NCI-H2081 treated with DMSO at 0.1 percent for 48 hours (cell line): ENCODE measurements around the gene GRIFIN.
"Not testable (repeated sequence)": the region's sequence is repeated elsewhere in the genome, so short reads cannot be mapped to it uniquely, and the experiment has no call there.

ENCODE experiments used
- DNase-seq: peaks from one replicate; lab custom pipeline; 2025; lab: John Stamatoyannopoulos, UW

GRIFIN gene

DNA sequence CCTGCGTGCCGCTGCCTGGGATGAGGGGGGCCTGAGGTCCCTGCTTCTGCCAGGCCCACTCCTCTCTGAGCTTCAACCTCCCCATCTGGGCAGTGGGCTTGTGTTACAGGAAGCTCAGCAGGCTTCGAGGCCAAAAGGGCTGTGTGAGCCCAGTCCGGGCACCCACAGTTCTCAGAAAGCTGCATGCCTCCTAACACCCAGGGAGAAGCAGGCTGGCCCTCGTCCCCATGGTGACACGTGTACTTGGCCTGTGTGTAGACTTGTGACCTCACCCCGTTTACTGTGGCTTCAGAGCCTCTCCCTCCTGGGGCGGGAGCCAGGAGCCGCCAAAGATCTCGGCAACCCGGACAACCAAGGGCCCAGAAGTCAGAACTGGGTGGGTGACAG, 2.2 kb upstream of the GRIFIN start:
- no peak for DNase-seq

DNA sequence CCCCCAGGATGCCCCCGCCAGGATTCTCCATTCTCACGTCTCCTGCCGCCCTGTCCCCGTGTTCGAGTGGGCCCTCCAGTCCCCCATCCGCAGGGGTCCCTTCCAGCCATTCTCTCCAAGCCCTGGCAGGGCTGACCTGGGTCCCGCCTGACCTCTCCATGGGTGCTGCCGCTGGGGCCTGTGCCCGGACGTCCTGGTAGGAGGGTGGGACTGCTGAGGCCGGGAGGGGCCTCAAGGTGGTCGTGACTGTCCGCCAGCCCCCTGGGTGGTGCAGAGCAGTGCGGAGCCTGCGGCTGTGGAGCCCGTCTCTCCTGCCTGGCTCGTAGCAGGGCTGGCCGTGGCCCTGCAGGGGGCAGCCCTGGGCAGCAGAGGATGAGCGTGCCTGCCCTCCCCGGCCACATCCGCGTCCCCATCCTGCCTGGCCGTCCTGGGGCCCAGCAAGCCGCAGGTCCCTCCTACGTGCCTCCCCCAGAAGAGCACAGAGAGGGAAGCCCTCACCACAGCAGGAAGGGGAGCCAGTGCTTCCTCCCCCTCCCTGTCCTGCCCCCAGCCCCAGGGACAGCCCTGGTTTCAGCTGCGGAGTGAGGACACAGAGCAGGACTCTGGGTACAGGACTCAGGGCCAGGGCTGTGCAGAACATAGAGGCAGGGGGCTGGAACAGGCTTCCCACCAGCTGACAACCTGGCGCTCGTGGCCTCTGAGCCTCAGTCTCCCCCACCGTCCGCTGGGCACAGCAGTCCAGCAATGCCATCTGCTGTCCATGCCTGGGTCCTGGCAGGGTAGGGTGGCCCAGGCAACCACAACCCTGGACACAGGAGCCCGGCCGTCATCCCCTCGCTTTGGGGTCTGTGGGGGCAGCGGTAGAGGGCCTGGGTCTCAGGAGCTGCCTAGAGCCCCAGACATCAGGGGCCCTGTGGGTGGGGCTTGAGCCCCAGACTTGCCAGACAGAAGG, 1.5 kb upstream of the GRIFIN start:
- DNase-seq = no peak

DNA sequence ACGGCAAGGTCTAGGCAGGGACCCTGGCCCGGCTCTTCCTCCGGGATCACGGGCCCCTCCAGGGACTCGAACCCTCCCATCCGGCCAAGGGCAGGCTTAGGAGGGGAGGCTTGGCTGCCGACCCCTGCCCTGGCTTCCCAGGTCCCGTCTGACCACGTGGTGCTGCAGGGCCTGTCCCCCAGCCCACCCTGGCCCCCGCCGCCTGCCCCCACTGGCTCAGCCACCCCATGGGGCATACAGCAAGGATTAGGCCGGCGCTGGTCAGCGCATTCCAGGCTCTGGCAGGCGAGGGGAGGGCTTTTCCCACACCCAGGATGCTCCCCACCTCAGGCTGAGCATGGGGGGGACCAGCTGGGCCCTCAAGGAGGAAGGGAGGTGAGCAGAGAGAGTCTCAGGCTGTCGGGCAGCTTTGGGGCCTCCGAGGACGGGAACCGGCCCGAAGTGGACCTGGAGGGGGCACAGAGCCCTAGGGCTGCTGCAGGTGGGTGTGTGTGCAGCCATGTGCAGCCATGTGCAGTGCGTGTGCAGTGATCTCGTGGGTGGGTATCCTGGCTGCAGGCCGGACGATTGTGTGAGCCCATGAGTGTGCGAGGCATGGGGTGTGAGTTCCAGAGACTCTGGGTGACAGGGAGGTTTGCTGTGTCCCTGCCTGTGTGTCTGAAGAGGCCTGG, 713 bp upstream of the GRIFIN start:
- DNase-seq = no peak

DNA sequence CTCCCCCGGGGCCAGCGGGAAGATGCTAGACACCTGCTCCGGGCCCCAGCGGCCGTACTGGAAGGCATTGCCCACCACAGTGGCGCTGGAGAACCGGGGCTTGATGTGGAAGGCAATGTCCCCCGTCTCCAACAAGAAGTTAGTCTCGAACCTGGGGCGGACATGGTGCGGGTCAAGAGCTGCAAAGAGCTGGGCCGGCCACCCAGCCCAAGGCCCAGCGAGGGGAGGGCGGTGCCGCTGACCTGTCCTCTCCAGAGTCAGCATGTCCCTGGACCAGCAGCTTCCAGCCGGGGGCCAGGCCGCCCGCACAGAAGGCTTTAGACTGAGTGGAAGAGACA, 551 bp downstream of the GRIFIN start:
- no peak for DNase-seq

DNA sequence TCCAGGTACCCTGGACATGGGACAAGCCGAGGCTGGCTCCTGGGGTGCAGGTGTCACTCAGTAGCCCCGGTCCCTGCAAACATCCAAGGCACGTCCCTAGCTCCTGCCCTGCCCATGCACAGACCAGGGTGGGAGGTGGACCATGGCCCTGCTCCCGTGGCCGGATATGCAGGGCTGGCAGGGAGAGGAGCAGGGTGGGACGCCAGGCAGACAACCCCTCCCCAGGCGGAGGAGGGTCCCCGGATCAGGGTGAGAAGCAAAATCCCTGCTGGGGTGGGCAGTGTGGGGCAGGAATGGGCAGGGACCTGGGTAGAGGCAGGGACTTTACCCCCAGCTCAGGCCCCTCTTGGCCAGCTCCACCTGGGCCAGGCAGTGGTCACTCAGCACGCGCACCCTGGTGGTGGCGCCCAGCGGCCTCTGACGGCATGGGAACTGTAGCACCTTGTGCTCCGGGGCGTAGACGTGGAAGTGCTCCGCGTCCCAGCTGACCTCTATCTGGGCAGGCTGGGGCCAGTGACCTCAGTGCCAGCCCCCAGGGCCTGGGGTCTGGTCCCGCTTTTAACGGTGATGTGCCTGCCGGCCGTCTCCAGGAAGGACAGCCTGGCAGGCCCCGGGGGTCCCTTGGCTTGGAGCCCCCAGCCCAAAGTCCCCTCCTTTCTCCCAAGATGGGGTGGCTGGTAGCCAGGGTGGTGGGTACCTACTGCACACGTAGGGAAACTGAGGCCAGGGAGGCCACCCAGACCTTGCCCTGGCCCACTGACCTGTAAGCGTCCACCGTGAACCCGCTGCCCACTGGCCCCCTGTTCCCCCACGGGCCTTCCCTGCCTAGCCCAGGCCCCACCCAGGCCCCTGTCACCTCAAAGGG, 1.2 kb downstream of the GRIFIN start:
- no peak for DNase-seq

DNA sequence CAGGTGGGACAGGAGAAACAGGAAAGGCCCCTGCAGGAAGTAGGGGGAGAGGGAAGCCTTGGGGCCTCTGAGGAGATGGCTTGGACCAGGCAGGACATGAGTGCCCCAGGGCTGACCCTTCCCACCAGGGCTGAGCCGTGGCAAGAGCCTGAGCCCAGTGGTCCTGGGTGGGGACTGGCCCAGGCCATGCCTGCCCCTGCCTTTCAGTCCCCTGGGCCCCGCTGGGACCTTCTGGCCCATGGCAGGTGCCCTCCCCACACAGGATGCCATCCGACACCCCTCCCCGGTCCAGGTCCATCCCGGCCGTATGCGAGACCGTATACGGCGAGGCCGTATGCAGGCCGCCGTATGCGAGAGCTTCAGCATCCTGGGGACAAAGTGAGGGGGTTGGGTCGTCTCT, 2.0 kb downstream of the GRIFIN start:
- DNase-seq = no peak

DNA sequence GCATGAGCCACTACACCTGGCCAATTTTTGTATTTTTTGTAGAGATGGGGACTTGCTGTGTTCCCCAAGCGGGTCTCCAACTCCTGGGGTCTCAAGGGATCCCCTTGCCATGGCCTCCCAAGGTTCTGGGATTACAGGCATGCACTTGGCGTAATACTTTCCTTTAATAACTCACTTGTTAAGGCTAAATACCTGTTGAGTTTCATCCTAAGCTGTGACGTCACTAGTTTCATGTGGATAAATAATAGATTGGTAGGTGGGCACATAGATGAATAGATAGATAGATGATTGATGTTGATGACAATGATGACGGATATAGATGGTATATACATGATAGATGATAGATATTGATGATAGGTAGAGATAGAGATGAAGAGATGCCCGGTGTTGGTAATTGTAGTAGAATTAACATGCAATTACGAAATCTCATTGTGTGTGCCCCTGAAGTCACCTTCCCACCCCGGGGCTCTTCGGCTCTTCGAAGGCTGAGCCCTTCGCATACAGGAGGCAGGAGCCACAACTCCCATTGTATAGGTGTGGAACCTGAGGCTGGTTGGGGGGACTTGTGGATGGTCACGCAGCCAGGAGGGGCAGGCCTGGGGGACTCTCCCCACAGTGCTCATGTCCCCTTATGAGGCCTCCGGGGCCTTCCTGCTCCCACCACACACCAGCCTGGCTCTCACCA, 2.6 kb downstream of the GRIFIN start:
- no peak for DNase-seq

DNA sequence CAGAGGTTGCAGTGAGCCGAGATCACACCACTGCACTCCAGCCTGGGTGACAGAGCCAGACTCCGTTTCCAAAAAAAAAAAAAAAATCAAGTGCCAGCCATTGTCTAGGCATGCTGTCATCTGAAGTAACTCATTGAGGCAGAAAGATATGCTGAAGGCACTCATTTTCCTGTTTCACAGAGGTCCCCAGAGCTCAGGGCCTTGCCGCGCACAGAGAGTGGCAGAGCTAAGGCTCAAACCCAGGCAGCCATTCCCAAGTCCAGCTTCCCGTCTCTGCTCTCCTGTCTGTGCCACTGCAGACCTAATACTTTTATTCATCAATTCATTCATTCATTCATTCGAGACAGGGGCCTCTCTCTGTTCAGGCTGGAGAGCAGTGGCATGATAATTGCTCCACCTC, 3.5 kb downstream of the GRIFIN start:
- DNase-seq = no peak

DNA sequence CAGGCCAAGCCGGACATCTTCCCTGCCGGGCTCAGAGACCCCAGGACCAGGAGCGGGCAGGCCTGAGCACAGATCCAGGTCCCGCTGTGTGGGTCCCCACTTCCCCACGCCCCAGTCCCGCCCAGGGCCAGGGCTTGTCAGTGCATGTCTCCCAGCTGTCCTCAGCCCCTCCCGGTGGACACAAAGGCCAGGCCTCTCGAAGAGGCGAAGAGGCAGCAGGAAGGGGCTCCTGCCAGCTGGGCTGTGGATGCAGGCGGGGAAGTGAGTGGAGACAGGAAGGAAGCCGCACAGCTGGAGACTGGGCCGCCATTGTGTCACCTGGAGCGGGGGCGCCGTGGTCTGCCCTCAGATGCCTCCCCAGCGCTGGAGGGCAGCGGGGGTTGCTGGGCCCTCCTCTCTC, 4.8 kb downstream of the GRIFIN start:
- DNase-seq = no peak

DNA sequence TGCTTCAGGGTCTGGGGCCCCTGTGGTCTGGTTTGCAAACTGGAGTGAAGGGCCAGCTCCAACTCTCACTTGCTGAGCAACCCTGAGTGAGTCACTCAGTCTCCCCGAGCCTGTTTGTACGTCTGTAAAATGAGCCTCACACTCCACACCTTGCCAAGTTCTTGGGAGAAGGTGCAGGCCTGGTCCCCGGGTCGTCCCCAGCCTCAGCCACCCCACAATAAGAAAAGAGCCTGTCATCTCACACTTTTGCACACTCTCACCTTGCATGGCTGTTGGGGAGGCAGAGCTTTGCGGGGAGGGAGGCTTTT, 5.2 kb downstream of the GRIFIN start:
- no peak for DNase-seq

DNA sequence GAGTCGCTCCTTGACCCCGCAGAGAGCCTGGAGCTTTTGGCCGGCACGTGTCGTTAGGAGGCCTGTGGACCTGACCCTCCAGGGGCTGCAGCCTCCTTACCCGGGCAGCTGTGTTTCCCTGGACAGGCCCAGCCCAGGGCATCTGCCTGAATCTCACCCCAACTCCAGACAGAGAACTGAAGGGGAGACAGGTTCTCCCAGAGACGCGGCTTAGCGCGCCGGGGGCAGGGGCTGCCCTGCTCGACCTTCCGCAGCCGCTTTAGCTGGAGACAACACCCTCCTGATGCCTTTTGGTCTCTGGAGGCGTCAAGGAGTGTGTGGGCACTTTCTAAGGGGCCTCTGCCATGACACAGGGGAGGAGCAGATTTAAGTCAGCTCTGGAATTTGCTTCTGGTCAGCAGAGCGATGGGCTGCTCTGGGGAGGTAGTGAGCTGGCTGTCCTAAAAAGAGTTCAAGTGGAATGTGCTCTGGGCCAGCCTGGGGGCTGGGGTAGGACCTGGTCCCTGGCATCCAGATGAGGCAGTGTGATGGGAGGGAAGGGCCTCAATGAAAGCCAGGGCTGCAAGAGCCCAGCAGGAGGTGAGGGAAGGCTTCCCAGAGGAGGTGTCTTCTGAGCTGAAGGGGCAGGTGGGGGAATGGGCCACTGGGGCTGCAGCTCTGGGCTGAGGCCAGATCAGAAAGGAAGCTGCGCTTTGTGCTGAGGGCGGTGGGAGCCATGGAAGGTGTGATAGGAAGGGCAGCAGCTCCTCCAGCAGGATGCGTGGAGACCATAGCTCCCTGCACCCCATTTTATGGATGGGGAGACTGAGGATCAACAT, 5.8 kb downstream of the GRIFIN start:
- no peak for DNase-seq

DNA sequence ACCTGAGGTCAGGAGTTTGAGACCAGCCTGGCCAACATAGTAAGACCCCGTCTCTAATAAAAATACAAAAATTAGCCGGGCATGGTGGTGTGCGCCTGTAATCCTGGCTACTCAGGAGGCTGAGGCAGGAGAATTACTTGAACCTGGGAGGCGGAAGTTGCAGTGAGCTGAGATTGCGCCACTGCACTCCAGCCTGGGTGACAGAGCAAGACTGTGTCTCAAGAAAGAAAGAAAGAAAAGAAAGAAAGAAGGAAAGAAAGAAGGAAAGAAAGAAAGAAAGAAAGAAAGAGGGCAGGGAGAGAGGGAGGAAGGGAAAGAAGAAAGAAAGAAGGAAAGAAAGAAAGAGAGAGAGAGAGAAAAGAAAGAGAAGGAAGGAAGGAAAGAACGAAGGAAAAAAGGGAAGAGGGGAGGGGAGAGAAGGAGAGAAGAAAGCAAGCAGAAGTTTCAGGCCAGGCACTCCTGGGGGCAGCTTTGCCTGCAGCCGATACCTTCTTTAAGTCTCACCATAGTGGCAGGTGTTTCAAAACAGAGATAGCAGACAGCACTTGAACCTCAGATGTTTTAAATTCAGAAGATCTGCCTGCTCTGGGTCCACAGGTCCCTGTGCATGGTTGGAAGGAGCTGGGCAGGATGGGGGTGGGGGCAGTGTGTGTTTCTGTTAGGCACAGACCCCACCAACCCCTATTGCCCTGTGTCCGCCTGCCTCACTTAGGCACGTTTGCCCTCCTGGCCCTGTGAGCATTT, 6.6 kb downstream of the GRIFIN start:
- not testable (repeated sequence) for DNase-seq

DNA sequence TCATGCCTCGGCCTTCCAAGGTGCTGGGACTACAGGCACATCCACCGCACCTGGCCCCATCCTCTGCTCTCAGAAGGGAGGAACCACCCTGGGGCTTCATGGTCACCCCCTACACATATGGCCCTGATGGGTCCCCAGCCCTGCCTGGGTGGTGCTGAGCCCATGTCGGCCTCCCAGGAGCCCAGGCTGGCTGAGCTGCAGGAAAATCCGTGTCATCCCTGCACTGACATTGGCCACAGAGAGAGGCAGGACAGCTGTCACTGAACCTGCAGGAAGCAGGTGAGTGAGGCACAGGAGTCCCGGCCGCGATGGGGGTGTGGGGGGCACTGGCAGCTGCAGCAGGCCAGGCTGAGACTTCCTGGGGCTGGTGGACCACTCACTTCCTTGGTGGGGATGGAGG, 8.0 kb downstream of the GRIFIN start:
- DNase-seq = no peak

DNA sequence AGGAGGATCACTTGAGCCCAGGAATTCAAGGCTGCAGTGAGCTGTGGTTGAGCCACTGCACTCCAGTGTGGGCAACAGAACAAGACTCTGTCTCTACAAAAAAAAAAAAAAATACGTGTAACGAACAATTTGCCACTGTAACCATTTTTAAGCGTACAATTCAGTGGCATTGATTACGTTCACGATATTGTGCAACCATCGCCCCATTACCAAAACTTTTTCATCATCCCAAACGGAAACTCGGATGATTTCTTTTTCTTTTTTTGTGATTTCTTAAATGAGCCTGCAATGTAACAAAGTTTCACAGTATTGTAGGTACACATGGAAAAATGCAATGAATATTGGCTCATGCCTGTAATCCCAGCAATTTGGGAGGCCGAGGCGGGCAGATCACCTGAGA, 9.5 kb downstream of the GRIFIN start:
- no peak for DNase-seq

DNA sequence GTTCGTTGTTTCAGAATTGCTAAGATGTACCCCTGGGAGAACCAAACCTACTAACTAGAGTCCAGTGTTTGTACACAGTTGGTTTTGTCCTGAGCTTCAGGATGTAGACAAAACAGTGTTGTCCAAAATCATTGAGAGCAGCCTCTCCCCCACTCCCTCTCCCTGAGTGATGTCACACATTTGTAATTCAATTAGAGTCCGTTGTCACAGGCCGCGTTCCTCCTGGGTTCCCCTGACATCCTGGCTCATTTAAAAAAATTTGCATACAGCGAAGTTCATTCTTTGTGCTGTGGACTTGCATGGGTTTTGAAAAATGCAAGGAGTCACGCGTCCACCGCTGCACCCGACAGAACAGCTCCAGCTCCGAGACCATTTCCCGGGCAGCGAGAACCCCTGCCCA, 10.3 kb downstream of the GRIFIN start:
- no peak for DNase-seq

DNA sequence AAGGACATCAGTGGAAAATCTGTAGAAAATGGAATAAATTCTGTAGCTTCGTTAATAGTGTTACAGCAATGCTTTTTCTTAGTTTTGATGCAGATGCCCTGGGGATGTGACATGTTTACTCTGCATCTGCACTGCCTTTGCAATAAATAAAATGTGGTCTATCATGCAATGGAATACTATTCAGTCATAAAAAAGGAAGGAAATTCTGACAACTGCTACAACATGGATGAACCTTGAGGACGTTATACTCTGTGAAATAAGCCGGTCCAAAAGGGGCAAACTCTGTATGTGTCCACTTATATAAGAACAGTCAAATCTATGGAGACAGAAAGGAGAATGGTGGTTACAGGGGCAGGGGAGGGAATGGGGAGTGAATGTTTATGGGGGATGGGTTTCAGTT, 13.5 kb downstream of the GRIFIN start:
- DNase-seq = no peak

DNA sequence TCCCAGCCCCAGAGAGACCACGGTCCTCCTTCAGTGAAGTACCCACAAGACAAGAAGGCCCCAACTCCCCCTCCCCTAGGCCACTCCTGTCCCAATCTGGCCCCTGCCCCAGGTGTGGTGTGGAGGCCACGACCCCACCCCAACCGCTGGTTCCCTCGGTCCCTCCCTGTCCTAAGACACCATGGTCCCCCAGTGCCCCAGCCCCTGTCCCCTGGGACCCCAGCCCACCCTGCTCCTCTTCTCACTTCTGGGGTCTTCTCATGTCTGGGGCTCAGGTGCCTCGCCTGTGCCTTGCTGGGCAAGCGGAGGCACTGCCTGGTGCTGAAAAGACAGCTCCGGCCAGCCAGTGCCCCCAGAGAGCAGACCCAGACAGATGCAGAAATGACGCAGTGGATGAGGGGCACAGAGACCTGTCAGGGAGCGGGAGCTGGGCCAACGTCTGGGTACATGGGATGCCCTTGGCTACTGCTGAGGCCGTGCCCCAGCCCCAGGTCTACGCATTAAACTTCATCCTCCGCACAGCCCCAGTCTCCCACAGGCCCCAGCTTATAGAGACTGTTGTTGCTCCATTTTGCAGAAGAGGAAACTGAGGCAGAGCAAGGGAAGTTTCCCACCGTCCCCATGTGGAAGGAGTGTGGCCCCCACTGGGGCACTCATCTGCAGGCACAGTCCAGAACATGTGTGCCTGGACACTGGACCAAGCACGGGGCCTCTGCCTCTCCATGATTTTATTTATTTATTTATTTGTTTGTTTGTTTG, 14.8 kb downstream of the GRIFIN start:
- no peak for DNase-seq

DNA sequence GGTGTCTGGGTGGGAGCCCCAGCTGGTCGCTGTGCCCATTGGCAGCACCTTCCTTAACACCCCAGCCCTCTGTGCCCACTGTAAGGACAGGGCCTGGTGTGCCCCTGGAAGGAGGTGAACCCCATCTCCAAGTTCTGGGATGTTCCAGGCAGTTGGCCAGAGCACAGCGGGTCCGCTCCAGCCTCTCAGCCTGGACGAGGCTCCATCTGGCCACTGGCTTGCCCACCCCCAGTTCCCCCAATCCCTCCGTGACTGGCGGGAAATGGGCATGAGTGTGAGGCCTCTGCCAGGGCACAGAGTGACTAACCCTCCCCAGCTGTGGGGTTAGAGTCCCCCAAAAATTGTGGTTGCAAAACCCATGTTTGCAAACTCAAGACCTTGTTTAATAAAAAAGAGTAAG, 15.6 kb downstream of the GRIFIN start:
- DNase-seq = no peak

DNA sequence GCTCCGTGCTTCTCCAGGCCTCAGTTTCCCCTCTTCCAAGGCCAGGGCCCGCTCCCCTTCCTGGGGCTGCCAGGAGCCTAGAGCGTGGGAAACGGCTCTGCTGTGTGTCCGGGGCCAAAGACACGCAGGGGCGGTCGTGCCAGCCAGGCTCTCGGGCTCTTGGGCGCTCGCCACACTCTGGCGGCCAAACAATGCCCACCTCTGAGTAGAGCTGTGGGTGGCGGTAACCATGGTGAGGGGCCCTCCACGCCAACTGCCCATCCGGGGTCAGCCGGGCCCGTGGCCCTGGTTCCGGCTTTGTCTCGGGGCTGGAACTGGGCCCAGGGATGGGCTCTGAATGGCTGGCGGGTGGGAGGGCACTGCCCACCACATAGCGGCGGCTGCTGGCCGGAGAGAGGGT, 16.0 kb downstream of the GRIFIN start:
- DNase-seq = no peak

DNA sequence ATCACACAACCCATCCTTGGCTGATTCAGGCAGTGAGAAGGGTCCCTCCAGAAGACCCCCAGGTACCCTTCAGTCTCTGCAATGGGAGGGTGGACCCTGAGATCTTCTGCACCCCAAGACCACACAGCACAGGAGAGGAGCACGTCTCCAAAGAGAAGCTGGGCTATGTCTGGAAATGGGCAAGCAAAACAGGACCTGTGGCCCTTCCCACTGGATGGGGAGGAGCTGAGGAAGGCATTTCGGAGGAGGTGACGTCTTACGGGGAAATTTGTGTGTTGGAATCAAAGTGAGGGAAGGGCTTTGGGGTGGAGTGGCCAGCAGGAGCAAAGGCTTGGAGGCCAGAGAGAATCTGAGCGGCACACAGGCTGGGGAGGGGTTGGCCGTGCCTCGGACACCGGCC, 16.5 kb downstream of the GRIFIN start:
- no peak for DNase-seq
